GM20000 (cell line): Measurements from ENCODE around the gene CRHR2.
A peak's percentile ranks its signal among the peaks of the same experiment; 100 is the strongest.
"Not testable (repeated sequence)": the region's sequence is repeated elsewhere in the genome, so short reads cannot be mapped to it uniquely, and the experiment has no call there.

Experiments used
- DNase-seq: peaks from one replicate; pipeline ENCODE4 v3.0.0; 2012; ENCODE audit warnings: low spot score
- CTCF ChIP-seq: IDR thresholded peaks from 2 replicates; pipeline ENCODE4 v1.5.1; 2012; ENCODE audit warnings: mild to moderate bottlenecking, control low read depth; ENCODE audit errors: extremely low read depth, missing control alignments

Gene CRHR2

GRCh38 chr7:30642789-30643188, 39.5 kb downstream of the CRHR2 start:
- DNase-seq: no peak
- TF ChIP-seq CTCF: no peak

GRCh38 chr7:30642322-30642721, 39.9 kb downstream of the CRHR2 start:
- DNase-seq: not testable (repeated sequence)

- no peak for TF ChIP-seq CTCF
- DNase-seq: no peak
These were observed 46.5 kb downstream of the CRHR2 start for GRCh38 chr7:30635798-30636197.

- TF ChIP-seq CTCF: no peak
- no peak for DNase-seq
These were observed 47.5 kb downstream of the CRHR2 start for GRCh38 chr7:30634634-30635201.

- no peak for DNase-seq
- TF ChIP-seq CTCF: no peak
These were observed 48.0 kb downstream of the CRHR2 start for GRCh38 chr7:30634193-30634626.

GRCh38 chr7:30633223-30633622, 49.0 kb downstream of the CRHR2 start:
- DNase-seq: no peak
- TF ChIP-seq CTCF: no peak

GRCh38 chr7:30630986-30631385, 51.3 kb downstream of the CRHR2 start:
- no peak for TF ChIP-seq CTCF
- DNase-seq: peak; percentile 43

GRCh38 chr7:30627026-30627425, 55.2 kb downstream of the CRHR2 start:
- DNase-seq: no peak

More at GRCh38 chr7:30627026-30627425, 55.2 kb downstream of the CRHR2 start:
- no peak for TF ChIP-seq CTCF
